SKM-1 (cell line): Measurements from ENCODE around the gene ZNF764.
"Not testable (repeated sequence)": the region's sequence is repeated elsewhere in the genome, so short reads cannot be mapped to it uniquely, and the experiment has no call there.

ENCODE experiments used
- DNase-seq: peaks from one replicate; lab custom pipeline; 2025; ENCODE audit not compliant: unreplicated experiment; lab: John Stamatoyannopoulos, UW

Gene ZNF764

GRCh38 chr16:30528799-30529457 is 29.2 kb downstream of the ZNF764 start:
- no peak for DNase-seq

GRCh38 chr16:30527635-30528178 is 30.5 kb downstream of the ZNF764 start:
- DNase-seq = peak; percentile 62

GRCh38 chr16:30526823-30527634 is 31.1 kb downstream of the ZNF764 start:
- DNase-seq = peak; percentile 92

- no peak for DNase-seq
These were observed 31.9 kb downstream of the ZNF764 start, which contains the start of gene ZNF768 for GRCh38 chr16:30526137-30526822. Gene ZNF768 (minus strand): TSS chr16:30526566. CDS start chr16:30526413, 153 bp downstream.

- no peak for DNase-seq
These were observed 32.4 kb downstream of the ZNF764 start for GRCh38 chr16:30525844-30526136.

GRCh38 chr16:30524575-30525568 is 33.3 kb downstream of the ZNF764 start:
- DNase-seq = no peak

- DNase-seq = no peak
These were observed 34.2 kb downstream of the ZNF764 start for GRCh38 chr16:30523768-30524574.

GRCh38 chr16:30522702-30523463 is 35.3 kb downstream of the ZNF764 start:
- DNase-seq = not testable (repeated sequence)

GRCh38 chr16:30521873-30522641 is 36.1 kb downstream of the ZNF764 start:
- no peak for DNase-seq

GRCh38 chr16:30521476-30521872 is 36.7 kb downstream of the ZNF764 start:
- DNase-seq = no peak

GRCh38 chr16:30519120-30520049 is 38.8 kb downstream of the ZNF764 start:
- DNase-seq = no peak

- no peak for DNase-seq
These were observed 39.6 kb downstream of the ZNF764 start for GRCh38 chr16:30518552-30518951.

GRCh38 chr16:30515275-30515674 is 42.9 kb downstream of the ZNF764 start:
- no peak for DNase-seq

- DNase-seq = no peak
These were observed 46.7 kb downstream of the ZNF764 start for GRCh38 chr16:30511509-30511908.

GRCh38 chr16:30510376-30510938 is 47.7 kb downstream of the ZNF764 start:
- no peak for DNase-seq

GRCh38 chr16:30509081-30509765 is 49.0 kb downstream of the ZNF764 start:
- DNase-seq = no peak
